Nephron progenitor cell (in vitro differentiated cells): ENCODE measurements around the gene PDRG1.
"Not testable (repeated sequence)": the region's sequence is repeated elsewhere in the genome, so short reads cannot be mapped to it uniquely, and the experiment has no call there.

Experiments used
- DNase-seq: peaks from one replicate; pipeline ENCODE4 v3.0.0; 2021
- H3K27ac Mint-ChIP-seq: 2 replicates; pipeline ENCODE4 v1.8.0; 2021; ENCODE audit warnings: mild to moderate bottlenecking, moderate library complexity, mixed read lengths
- H3K27me3 Mint-ChIP-seq: 2 replicates; pipeline ENCODE4 v1.8.0; 2021; ENCODE audit warnings: mild to moderate bottlenecking, low read depth, mixed read lengths; ENCODE audit not compliant: poor library complexity
- H3K36me3 Mint-ChIP-seq: 2 replicates; pipeline ENCODE4 v1.8.0; 2021; ENCODE audit warnings: low read depth, mixed read lengths
- H3K4me1 Mint-ChIP-seq: 2 replicates; pipeline ENCODE4 v1.8.0; 2021; ENCODE audit warnings: mixed read lengths
- H3K4me3 Mint-ChIP-seq: 2 replicates; pipeline ENCODE4 v1.8.0; 2021; ENCODE audit warnings: mild to moderate bottlenecking, moderate library complexity, mixed read lengths
- H3K9me3 Mint-ChIP-seq: 2 replicates; pipeline ENCODE4 v1.8.0; 2021; ENCODE audit warnings: mild to moderate bottlenecking, moderate library complexity, mixed read lengths
- CTCF ChIP-seq: fragments of 200-600 bp; sonication (generic); IDR thresholded peaks from 2 replicates; pipeline ENCODE4 v1.5.0; 2021; ENCODE audit warnings: antibody characterized with exemption

The PDRG1 gene

GRCh38 chr20:31923388-31924331 is 28.2 kb downstream of the PDRG1 start:
- peak overlapping the region; percentile 41 for H3K27ac Mint-ChIP-seq
- no peaks in the 10 kb centered on the region for H3K9me3 Mint-ChIP-seq
- H3K4me3 Mint-ChIP-seq, result no peak overlapping the region
- no peaks in the 10 kb centered on the region for H3K36me3 Mint-ChIP-seq
- peaks cover 13% of the 10 kb centered on the region for H3K27me3 Mint-ChIP-seq
- peaks cover 37% of the 10 kb centered on the region for H3K4me1 Mint-ChIP-seq
- DNase-seq, result peak; percentile 27
- TF ChIP-seq CTCF, result no peak

- DNase-seq, result no peak
- peaks cover 41% of the 10 kb centered on the region for H3K4me1 Mint-ChIP-seq
- peaks cover 13% of the 10 kb centered on the region for H3K27me3 Mint-ChIP-seq
- H3K36me3 Mint-ChIP-seq, result no peaks in the 10 kb centered on the region
- no peak overlapping the region for H3K4me3 Mint-ChIP-seq
- H3K9me3 Mint-ChIP-seq, result peaks cover 3% of the 10 kb centered on the region
- no peak for TF ChIP-seq CTCF
- H3K27ac Mint-ChIP-seq, result no peak overlapping the region
These were observed 29.3 kb downstream of the PDRG1 start for GRCh38 chr20:31922588-31922987.

- H3K9me3 Mint-ChIP-seq, result peaks cover 7% of the 10 kb centered on the region
- H3K4me1 Mint-ChIP-seq, result peaks cover 37% of the 10 kb centered on the region
- H3K36me3 Mint-ChIP-seq, result no peaks in the 10 kb centered on the region
- no peak for DNase-seq
- H3K4me3 Mint-ChIP-seq, result no peak overlapping the region
- no peak for TF ChIP-seq CTCF
- H3K27me3 Mint-ChIP-seq, result peaks cover 13% of the 10 kb centered on the region
- no peak overlapping the region for H3K27ac Mint-ChIP-seq
These were observed 29.7 kb downstream of the PDRG1 start for GRCh38 chr20:31922181-31922580.

- H3K4me3 Mint-ChIP-seq, H3K36me3 Mint-ChIP-seq, H3K27ac Mint-ChIP-seq, DNase-seq, H3K9me3 Mint-ChIP-seq: not testable (repeated sequence)
- Mint-ChIP-seq H3K4me1 (peaks cover 37% of the 10 kb centered on the region), H3K27me3 (peaks cover 13% of the 10 kb centered on the region)
These were observed 30.4 kb downstream of the PDRG1 start for GRCh38 chr20:31921480-31921879.

- peaks cover 8% of the 10 kb centered on the region for H3K9me3 Mint-ChIP-seq
- TF ChIP-seq CTCF, result no peak
- H3K27ac Mint-ChIP-seq, result no peak overlapping the region
- H3K4me1 Mint-ChIP-seq, result peaks cover 41% of the 10 kb centered on the region
- DNase-seq, result no peak
- no peaks in the 10 kb centered on the region for H3K36me3 Mint-ChIP-seq
- H3K27me3 Mint-ChIP-seq, result peaks cover 9% of the 10 kb centered on the region
- no peak overlapping the region for H3K4me3 Mint-ChIP-seq
These were observed 31.5 kb downstream of the PDRG1 start for GRCh38 chr20:31920275-31920855.

DNA sequence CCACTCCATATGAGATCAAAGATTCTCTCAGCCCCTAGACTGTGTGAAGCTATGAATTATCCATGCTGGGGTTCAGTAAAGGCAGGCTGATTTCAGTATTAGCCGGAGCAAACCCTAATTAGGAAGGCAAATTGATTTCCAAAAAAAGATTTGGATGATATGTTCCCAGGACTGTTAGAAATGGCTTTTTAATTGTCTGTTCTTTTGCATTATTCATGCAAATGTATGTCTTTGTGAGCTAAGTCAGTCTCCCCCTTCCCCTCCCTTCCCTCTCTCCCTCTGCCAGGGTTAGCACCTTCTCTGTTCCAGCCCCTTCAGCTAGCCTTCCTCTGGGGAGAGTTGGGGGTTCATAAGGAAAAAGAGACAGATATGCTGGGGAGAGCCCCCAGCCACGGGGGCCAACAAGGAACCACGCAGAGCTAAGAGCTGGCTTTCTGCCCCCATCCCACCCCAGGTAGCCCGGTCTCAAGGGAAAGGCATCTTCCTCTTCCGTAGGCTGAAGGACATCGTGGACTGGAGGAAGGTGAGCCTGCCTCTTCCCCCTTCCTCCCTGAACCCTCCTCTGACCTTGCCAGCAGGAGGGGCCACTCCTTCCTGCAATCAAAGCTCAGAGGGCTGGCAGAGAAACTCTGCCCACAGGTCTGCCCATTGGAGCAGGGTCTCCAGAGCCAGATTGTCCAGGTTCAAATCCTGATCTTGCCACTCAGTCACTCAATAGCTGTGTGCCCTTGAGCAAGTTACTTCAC is 32.3 kb downstream of the PDRG1 start:
- TF ChIP-seq CTCF, result no peak
- Mint-ChIP-seq H3K9me3 (peaks cover 8% of the 10 kb centered on the region), H3K4me3 (no peak overlapping the region), H3K27me3 (peaks cover 9% of the 10 kb centered on the region), H3K27ac (no peak overlapping the region), H3K36me3 (no peaks in the 10 kb centered on the region), H3K4me1 (peaks cover 45% of the 10 kb centered on the region)
- no peak for DNase-seq
